Spleen (tissue), 11 donors: ENCODE results near the gene AMY1A. TPM values are rescaled to one million over a fixed set of nuclear protein-coding genes. Genes with fewer than 3 reads are reported as not detected.
"Not testable (repeated sequence)": the region's sequence is repeated elsewhere in the genome, so short reads cannot be mapped to it uniquely, and the experiment has no call there.

ENCODE experiments used
- DNase-seq: peaks from one replicate; pipeline ENCODE4 v3.0.0-alpha.2; 2020
- H3K27ac ChIP-seq, 8 donors: fragments of 200-600 bp; sonication (generic) in 7 of 8; 1 replicate in 4 of 8; 2 replicates in 4 of 8; pipeline versions ENCODE4 v1.5.0 to v1.8.0; 2016 to 2021; ENCODE audit warnings: inconsistent platforms in 4 of 8, mild to moderate bottlenecking in 4 of 8, moderate library complexity in 1 of 8
- H3K27me3 ChIP-seq, 7 donors: fragments of 200-600 bp; sonication (generic) in 6 of 7; replicated peaks in 1 of 7; 1 replicate in 4 of 7; 2 replicates in 3 of 7; pipeline versions ENCODE4 v1.5.0 to v1.8.0; 2016 to 2021; ENCODE audit warnings: inconsistent platforms in 3 of 7, mild to moderate bottlenecking in 1 of 7
- H3K36me3 ChIP-seq, 6 donors: fragments of 200-600 bp; sonication (generic) in 5 of 6; 1 replicate in 4 of 6; 2 replicates in 2 of 6; pipeline versions ENCODE4 v1.5.0 to v1.8.0; 2016 to 2021; ENCODE audit warnings: inconsistent platforms in 2 of 6
- H3K4me1 ChIP-seq, 6 donors: fragments of 200-600 bp; sonication (generic) in 5 of 6; 1 replicate in 3 of 6; 2 replicates in 3 of 6; pipeline versions ENCODE4 v1.5.0 to v1.8.0; 2016 to 2021; ENCODE audit warnings: inconsistent platforms in 3 of 6
- H3K4me3 ChIP-seq, 8 donors: fragments of 200-600 bp; sonication (generic) in 7 of 8; 1 replicate in 4 of 8; 2 replicates in 4 of 8; pipeline versions ENCODE4 v1.5.0 to v1.8.0; 2016 to 2021; ENCODE audit warnings: inconsistent platforms in 4 of 8, mild to moderate bottlenecking in 4 of 8, moderate library complexity in 2 of 8
- H3K9me3 ChIP-seq, 8 donors: fragments of 200-600 bp; sonication (generic) in 7 of 8; 1 replicate in 4 of 8; 2 replicates in 4 of 8; pipeline versions ENCODE4 v1.5.0 to v1.8.0; 2016 to 2021; ENCODE audit warnings: inconsistent platforms in 4 of 8
- WGBS, 5 donors: extraction: QIAGEN DNeasy Blood & Tissue Kit in 3 of 5; methylation state at CpG; one replicate each; pipeline versions ENCODE4 v1.1.5 to v1.1.7; 2013 to 2018; 5-methylcytosine and 5-hydroxymethylcytosine counted together
- intact Hi-C: fragments of 100-400 bp; cut with DNase I; formaldehyde crosslinking; loops from one replicate; pipeline ENCODE4 v1.15.0; 2023; ENCODE audit warnings: low total_unique reads
- polyA plus RNA-seq, 3 donors: library from polyadenylated mRNA; stranded (reverse); fragments of 200-250 nt; gene quantifications; one replicate each; pipeline ENCODE4 v1.2.1, GENCODE V29; 2013
- small RNA-seq, 4 donors: library from RNA; depleted of rRNA; stranded (forward); fragments of <200 nt; gene quantifications; one replicate each; pipeline ENCODE3, GENCODE V24; 2016
- total RNA-seq, 7 donors: library from RNA; depleted of rRNA in 3 of 7; stranded (reverse); fragments of >200 nt in 3 of 7; fragmentation: NEBNext Ultra II Directional in 4 of 7; extraction: Animal tissue kit (Norgen Biotek cat#: 25700) in 4 of 7; gene quantifications; one replicate each; pipeline versions ENCODE4 v1.1.0 to v1.2.1, GENCODE V29; 2016 to 2021
- donor health status: healthy with polysubstance abuse.
- donor health status: DM: no; HTN: no; CAD: no; lungs with moderate emphysema.
- donor health status: DM: no; HTN: no; CAD: no.
- donor health status: Bipolar disorder and iron deficiency.
- donor health status: healthy.
- donor health status: DM: no; HTN: no; CAD: no.
- donor health status: DM: yes; HTN: yes; CAD: no.

The AMY1A gene
- total and polyA plus RNA-seq, 10 donors, result not detected

DNA sequence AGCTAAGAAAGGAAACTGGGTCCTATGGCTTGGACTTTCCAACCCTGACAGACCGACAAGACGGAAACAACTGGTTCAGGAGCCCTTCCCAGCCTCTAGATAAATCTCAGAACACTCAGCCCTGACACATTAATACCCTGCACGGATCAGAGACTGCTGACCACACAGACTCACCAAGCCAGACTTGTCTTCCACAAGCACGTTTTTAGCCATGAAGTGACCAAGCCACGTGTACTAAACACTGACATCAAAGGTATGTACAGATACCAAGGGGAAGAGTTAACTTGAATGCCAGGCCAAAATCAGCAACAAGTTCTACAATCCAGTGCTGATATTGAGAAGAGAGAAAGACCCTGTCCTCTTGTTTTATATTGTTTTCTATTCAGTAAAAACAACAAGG, 40.5 kb downstream of the AMY1A start, which contains the start of gene AMY1B:
Gene AMY1B (minus strand): TSS at position 101 of the 400 bp plus-strand sequence. CDS start 571 bp downstream, outside the sequence.
- H3K36me3 ChIP-seq, DNase-seq, H3K27me3 ChIP-seq, intact Hi-C loops, H3K4me3 ChIP-seq, H3K9me3 ChIP-seq, H3K4me1 ChIP-seq, H3K27ac ChIP-seq: not testable (repeated sequence)
- WGBS, 5 donors, result no CpG with 5 or more reads among the region's 5 CpGs

DNA sequence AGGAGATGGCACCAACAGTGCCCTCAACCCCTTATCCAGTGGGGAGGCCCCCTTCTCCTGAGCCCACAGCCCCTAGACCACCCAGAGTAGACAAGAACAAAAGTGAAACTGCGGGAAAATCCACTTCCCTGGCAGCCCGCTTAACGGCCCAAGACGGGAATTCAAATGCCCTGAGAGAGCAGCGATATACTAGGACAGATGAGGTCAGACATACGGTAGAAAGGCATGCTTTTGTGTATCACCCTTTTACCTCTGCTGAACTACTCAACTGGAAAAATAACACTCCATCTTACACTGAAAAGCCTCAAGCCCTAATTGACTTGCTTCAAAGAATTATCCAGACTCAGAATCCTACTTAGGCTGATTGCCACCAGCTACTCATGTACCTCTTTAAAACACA, 41.9 kb downstream of the AMY1A start:
- DNase-seq, H3K4me1 ChIP-seq, H3K36me3 ChIP-seq, intact Hi-C loops, H3K9me3 ChIP-seq, H3K27ac ChIP-seq, H3K27me3 ChIP-seq, H3K4me3 ChIP-seq: not testable (repeated sequence)
- no CpG with 5 or more reads among the region's 6 CpGs for WGBS, 5 donors

GRCh38 chr1:103700669-103701068, 45.1 kb downstream of the AMY1A start:
- H3K4me3 ChIP-seq, DNase-seq, H3K36me3 ChIP-seq, H3K4me1 ChIP-seq, intact Hi-C loops, H3K9me3 ChIP-seq, H3K27ac ChIP-seq, H3K27me3 ChIP-seq: not testable (repeated sequence)
- no CpG with 5 or more reads among the region's 4 CpGs for WGBS, 5 donors

GRCh38 chr1:103701256-103701655, 45.7 kb downstream of the AMY1A start:
- H3K4me3 ChIP-seq, DNase-seq, intact Hi-C loops, H3K4me1 ChIP-seq, H3K27ac ChIP-seq, H3K27me3 ChIP-seq, H3K9me3 ChIP-seq, H3K36me3 ChIP-seq: not testable (repeated sequence)
- WGBS, 5 donors, result no CpG with 5 or more reads among the region's 4 CpGs

GRCh38 chr1:103707670-103708069, 52.1 kb downstream of the AMY1A start:
- H3K4me3 ChIP-seq, H3K36me3 ChIP-seq, intact Hi-C loops, H3K4me1 ChIP-seq, H3K27ac ChIP-seq, DNase-seq, H3K9me3 ChIP-seq, H3K27me3 ChIP-seq: not testable (repeated sequence)
- no CpG with 5 or more reads among the region's 3 CpGs for WGBS, 5 donors

DNA sequence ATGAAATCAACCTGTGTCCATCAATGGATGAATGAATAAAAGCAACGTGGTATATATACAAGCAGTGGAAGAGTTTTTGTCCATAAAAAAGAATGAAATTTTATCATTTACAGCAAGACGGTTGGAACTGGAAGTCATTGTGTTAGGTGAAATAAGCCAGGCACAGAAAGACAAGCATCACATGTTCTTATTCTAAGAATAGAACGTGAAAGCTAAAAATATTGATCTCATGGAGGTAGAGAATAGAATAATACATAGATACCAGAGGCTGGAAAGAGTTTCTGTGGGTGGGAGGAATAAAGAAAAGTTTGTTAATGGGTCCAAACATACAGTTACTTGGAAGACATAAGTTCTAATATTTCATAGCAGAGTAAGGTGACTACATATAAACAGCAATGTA, 54.8 kb downstream of the AMY1A start:
- DNase-seq, H3K27ac ChIP-seq, H3K36me3 ChIP-seq, H3K4me1 ChIP-seq, H3K9me3 ChIP-seq, intact Hi-C loops, H3K4me3 ChIP-seq, H3K27me3 ChIP-seq: not testable (repeated sequence)
- WGBS, 5 donors, result no CpG with 5 or more reads among the region's 3 CpGs

Small RNA genes lying within 50 kb of the gene (small RNA-seq; reads per million reads assigned to genes)
- 0 reads per million in 4 donors for gene AC105272.1

Other genes with a start within 250 kb of the AMY1A start
- 10 to 100 TPM; 25.9 to 60.6 (median 48.3) TPM for gene RNPC3, start 130.1 kb upstream of the AMY1A start, total RNA-seq
- 10 to 100 TPM in 2 of 3 donors, 1 to 10 TPM in 1; 9.7 to 10.9 (median 10.8) TPM for gene RNPC3, start 130.1 kb upstream of the AMY1A start, polyA plus RNA-seq
- gene AMY2B, start 84.2 kb upstream of the AMY1A start, total RNA-seq, result 10 to 100 TPM; 15.0 to 40.0 (median 27.1) TPM
- gene AMY2B, start 84.2 kb upstream of the AMY1A start, polyA plus RNA-seq, result 10 to 100 TPM; 22.6 to 47.5 (median 25.3) TPM
- gene AMY2A, start 38.3 kb upstream of the AMY1A start, total RNA-seq, result 1 to 10 TPM in 3 of 7 donors, under 1 TPM in 1, not detected in 3; 0.43 to 6.9 (median 2.7) TPM
- gene AMY2A, start 38.3 kb upstream of the AMY1A start, polyA plus RNA-seq, result under 1 TPM; 0.06 to 0.16 (median 0.09) TPM
- not detected for gene AMY1B, start 40.5 kb downstream of the AMY1A start, total RNA-seq
- gene AMY1B, start 40.5 kb downstream of the AMY1A start, polyA plus RNA-seq, result not detected
- gene AMY1C, start 94.1 kb downstream of the AMY1A start, total RNA-seq, result not detected
- gene AMY1C, start 94.1 kb downstream of the AMY1A start, polyA plus RNA-seq, result not detected